ENCODE measurements around the gene MPP3.

DNA sequence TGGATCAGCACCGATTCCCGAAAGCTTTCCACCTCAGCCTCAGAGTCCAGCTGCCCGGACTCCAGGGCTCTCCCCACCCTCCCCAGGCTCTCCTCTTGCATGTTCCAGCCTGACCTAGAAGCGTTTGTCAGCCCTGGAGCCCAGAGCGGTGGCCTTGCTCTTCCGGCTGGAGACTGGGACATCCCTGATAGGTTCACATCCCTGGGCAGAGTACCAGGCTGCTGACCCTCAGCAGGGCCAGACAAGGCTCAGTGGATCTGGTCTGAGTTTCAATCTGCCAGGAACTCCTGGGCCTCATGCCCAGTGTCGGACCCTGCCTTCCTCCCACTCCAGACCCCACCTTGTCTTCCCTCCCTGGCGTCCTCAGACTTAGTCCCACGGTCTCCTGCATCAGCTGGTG, 29.0 kb upstream of the MPP3 start:
- no peak for TF ChIP-seq MAZ (CRISPR knock-in tag; conservative IDR thresholded peaks at IDR 0.05 in 1 of 2, IDR thresholded peaks at IDR 0.05 in 1 of 2)
- TF ChIP-seq EZH2 (IDR thresholded peaks at IDR 0.05; ENCODE audit: borderline replicate concordance, low read depth, low read length), result no peak
- TF ChIP-seq ARID3A (IDR thresholded peaks at IDR 0.05; ENCODE audit: borderline replicate concordance, low read depth, low read length), result no peak
- no peak for TF ChIP-seq FOXA3 (CRISPR knock-in tag; conservative IDR thresholded peaks at IDR 0.05 in 1 of 2, IDR thresholded peaks at IDR 0.05 in 1 of 2)
- no peak for TF ChIP-seq FOXM1 (IDR thresholded peaks at IDR 0.05; ENCODE audit: low read depth)
- no peak for TF ChIP-seq FOXM1 (CRISPR knock-in tag; IDR thresholded peaks at IDR 0.05; ENCODE audit: low read depth)
- no peak for TF ChIP-seq HMGN3 (IDR thresholded peaks at IDR 0.05; ENCODE audit: borderline replicate concordance, extremely low read depth, insufficient read length, low read depth, low read length)
- TF ChIP-seq, protein P1, sequence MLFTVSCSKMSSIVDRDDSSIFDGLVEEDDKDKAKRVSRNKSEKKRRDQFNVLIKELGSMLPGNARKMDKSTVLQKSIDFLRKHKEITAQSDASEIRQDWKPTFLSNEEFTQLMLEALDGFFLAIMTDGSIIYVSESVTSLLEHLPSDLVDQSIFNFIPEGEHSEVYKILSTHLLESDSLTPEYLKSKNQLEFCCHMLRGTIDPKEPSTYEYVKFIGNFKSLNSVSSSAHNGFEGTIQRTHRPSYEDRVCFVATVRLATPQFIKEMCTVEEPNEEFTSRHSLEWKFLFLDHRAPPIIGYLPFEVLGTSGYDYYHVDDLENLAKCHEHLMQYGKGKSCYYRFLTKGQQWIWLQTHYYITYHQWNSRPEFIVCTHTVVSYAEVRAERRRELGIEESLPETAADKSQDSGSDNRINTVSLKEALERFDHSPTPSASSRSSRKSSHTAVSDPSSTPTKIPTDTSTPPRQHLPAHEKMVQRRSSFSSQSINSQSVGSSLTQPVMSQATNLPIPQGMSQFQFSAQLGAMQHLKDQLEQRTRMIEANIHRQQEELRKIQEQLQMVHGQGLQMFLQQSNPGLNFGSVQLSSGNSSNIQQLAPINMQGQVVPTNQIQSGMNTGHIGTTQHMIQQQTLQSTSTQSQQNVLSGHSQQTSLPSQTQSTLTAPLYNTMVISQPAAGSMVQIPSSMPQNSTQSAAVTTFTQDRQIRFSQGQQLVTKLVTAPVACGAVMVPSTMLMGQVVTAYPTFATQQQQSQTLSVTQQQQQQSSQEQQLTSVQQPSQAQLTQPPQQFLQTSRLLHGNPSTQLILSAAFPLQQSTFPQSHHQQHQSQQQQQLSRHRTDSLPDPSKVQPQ (CRISPR knock-in tag; IDR thresholded peaks at IDR 0.05; ENCODE audit: borderline replicate concordance), result no peak
- TF ChIP-seq, protein P2, sequence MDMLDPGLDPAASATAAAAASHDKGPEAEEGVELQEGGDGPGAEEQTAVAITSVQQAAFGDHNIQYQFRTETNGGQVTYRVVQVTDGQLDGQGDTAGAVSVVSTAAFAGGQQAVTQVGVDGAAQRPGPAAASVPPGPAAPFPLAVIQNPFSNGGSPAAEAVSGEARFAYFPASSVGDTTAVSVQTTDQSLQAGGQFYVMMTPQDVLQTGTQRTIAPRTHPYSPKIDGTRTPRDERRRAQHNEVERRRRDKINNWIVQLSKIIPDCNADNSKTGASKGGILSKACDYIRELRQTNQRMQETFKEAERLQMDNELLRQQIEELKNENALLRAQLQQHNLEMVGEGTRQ (CRISPR knock-in tag; IDR thresholded peaks at IDR 0.05), result no peak
- no peak for TF ChIP-seq CBX5 (IDR thresholded peaks at IDR 0.05; ENCODE audit: borderline replicate concordance, low read depth)

Measured in K562 (cell line).